ENCODE data around the gene CDH13.

CDH13 gene

DNA sequence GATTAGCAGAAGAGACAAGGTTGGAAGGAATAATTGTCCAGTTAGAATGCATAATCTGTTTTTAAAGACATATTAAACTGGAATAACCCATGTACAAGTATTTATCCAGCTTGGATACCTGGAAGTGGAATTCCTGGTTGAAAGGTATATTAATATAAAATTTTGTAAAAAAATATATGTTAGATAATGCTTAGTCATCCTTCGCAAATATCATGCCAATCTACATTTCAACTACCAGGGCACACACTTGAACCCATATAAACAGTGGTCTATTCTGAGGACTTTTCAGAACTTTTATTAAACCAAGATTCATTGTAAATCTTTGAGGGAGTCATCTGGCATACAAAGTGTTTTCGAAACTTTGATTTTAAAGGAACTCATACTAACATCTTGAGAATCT, 911.9 kb downstream of the CDH13 start:
- TF ChIP-seq, protein P1, sequence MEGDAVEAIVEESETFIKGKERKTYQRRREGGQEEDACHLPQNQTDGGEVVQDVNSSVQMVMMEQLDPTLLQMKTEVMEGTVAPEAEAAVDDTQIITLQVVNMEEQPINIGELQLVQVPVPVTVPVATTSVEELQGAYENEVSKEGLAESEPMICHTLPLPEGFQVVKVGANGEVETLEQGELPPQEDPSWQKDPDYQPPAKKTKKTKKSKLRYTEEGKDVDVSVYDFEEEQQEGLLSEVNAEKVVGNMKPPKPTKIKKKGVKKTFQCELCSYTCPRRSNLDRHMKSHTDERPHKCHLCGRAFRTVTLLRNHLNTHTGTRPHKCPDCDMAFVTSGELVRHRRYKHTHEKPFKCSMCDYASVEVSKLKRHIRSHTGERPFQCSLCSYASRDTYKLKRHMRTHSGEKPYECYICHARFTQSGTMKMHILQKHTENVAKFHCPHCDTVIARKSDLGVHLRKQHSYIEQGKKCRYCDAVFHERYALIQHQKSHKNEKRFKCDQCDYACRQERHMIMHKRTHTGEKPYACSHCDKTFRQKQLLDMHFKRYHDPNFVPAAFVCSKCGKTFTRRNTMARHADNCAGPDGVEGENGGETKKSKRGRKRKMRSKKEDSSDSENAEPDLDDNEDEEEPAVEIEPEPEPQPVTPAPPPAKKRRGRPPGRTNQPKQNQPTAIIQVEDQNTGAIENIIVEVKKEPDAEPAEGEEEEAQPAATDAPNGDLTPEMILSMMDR (IDR thresholded peaks at IDR 0.05; ENCODE audit: poor library complexity, severe bottlenecking): no peak
- no peak for DNase-seq (ENCODE audit: low spot score)
- Histone ChIP-seq H3K4me3 (ENCODE audit: severe bottlenecking) (no peak overlapping the region), H3K27me3 (ENCODE audit: insufficient read depth, poor library complexity, severe bottlenecking) (no peaks in the 10 kb centered on the region), H3K27ac (ENCODE audit: poor library complexity, severe bottlenecking) (no peak overlapping the region), H3K36me3 (ENCODE audit: low read depth) (no peaks in the 10 kb centered on the region), H3K4me1 (ENCODE audit: insufficient read depth, poor library complexity, severe bottlenecking) (no peaks in the 10 kb centered on the region), H3K9me3 (ENCODE audit: severe bottlenecking) (no peaks in the 10 kb centered on the region)
- no peak for ATAC-seq (ENCODE audit: low read depth)

DNA sequence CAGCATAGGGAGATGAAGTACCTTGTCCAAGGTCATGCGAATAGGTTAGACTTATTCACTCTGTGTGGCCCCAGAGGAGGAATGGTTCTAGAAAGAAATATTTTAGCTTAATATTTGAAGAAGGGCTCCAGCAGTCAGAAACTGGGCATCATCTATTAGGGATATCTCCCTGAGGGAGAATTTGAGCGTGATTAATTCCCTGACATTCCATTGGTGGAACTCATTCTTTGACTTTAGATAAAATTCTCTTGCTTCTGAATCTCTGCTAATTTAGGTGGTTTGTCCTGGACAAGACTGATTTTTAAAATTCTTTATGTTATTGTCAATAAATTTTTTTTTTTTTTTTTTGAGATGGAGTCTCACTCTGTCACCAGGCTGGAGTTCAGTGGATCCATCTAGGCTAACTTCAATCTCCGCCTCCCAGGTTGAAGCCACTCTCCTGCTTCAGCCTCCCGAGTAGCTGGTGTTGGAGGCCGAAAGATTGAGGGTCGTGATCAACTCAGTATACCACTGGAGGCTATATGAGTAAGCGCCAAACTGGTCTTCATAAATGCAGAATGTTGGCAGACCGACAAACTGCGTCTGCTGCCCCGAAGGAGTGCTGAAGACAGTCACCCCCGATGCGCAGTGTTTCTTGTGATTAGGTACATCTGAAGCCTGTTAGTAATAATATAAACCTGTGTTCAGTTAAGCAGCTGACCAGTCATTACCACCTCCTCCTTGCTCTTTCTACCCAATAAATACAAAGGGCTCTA, 913.1 kb downstream of the CDH13 start:
- ATAC-seq (ENCODE audit: low read depth) (no peak), DNase-seq (ENCODE audit: low spot score) (no peak)
- H3K36me3 ChIP-seq (ENCODE audit: low read depth): no peaks in the 10 kb centered on the region
- H3K27ac ChIP-seq (ENCODE audit: poor library complexity, severe bottlenecking): no peak overlapping the region
- TF ChIP-seq, protein P1 (IDR thresholded peaks at IDR 0.05; ENCODE audit: poor library complexity, severe bottlenecking): no peak
- H3K4me3 ChIP-seq (ENCODE audit: severe bottlenecking): no peak overlapping the region
- H3K9me3 ChIP-seq (ENCODE audit: severe bottlenecking): no peaks in the 10 kb centered on the region
- no peaks in the 10 kb centered on the region for H3K4me1 ChIP-seq (ENCODE audit: insufficient read depth, poor library complexity, severe bottlenecking)
- H3K27me3 ChIP-seq (ENCODE audit: insufficient read depth, poor library complexity, severe bottlenecking): no peaks in the 10 kb centered on the region

DNA sequence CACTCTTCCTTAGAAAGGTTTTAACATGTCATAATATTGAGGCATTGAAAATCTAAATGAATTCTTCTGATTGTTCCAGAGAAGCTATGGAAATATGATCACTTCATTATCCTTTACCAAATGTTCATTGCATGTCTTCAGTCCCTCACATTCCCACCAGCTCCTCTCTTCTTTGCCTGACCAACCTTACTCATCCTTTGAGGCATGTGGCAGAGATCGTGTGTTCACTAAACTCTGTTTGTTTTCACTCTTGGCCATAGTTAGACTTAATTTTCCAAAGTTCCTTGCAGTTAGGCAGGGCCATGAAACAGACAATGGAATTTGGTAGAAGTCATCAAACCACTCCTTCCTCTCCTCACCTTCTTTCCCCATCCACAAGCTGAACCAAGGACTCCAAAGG, 914.5 kb downstream of the CDH13 start:
- TF ChIP-seq, protein P1 (IDR thresholded peaks at IDR 0.05; ENCODE audit: poor library complexity, severe bottlenecking): no peak
- DNase-seq (ENCODE audit: low spot score) (no peak), ATAC-seq (ENCODE audit: low read depth) (no peak)
- Histone ChIP-seq H3K27me3 (ENCODE audit: insufficient read depth, poor library complexity, severe bottlenecking) (no peaks in the 10 kb centered on the region), H3K27ac (ENCODE audit: poor library complexity, severe bottlenecking) (no peak overlapping the region), H3K36me3 (ENCODE audit: low read depth) (no peaks in the 10 kb centered on the region), H3K4me1 (ENCODE audit: insufficient read depth, poor library complexity, severe bottlenecking) (no peaks in the 10 kb centered on the region), H3K4me3 (ENCODE audit: severe bottlenecking) (no peak overlapping the region), H3K9me3 (ENCODE audit: severe bottlenecking) (no peaks in the 10 kb centered on the region)

DNA sequence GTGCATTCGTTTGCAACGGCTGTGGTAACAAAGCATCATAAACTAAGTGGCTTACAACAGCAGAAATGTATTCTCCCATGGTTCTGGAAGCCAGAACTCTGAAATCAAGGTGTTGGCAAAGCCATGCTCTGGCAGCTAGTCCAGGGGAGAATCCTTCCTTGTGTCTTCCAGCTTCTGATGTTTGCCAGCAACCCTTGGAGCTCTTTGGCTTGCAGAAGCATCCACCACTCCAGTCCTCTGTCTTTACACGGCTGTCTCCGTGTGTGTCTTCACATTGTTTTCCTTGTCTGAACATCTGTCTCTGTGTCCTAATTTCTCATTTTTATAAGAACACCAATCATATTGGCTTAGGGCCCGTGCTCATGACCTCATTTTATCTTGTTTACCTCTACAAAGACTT, 915.7 kb downstream of the CDH13 start:
- DNase-seq (ENCODE audit: low spot score) (no peak), ATAC-seq (ENCODE audit: low read depth) (no peak)
- TF ChIP-seq, protein P1 (IDR thresholded peaks at IDR 0.05; ENCODE audit: poor library complexity, severe bottlenecking): no peak
- no peak overlapping the region for H3K4me3 ChIP-seq (ENCODE audit: severe bottlenecking)
- H3K9me3 ChIP-seq (ENCODE audit: severe bottlenecking): peaks cover 3% of the 10 kb centered on the region
- no peak overlapping the region for H3K27ac ChIP-seq (ENCODE audit: poor library complexity, severe bottlenecking)
- no peaks in the 10 kb centered on the region for H3K36me3 ChIP-seq (ENCODE audit: low read depth)
- no peaks in the 10 kb centered on the region for H3K4me1 ChIP-seq (ENCODE audit: insufficient read depth, poor library complexity, severe bottlenecking)
- H3K27me3 ChIP-seq (ENCODE audit: insufficient read depth, poor library complexity, severe bottlenecking): no peaks in the 10 kb centered on the region

All from RWPE2 (cell line).